Measurements from ENCODE around the gene GNAL. TPM values are rescaled to one million over a fixed set of nuclear protein-coding genes. Genes with fewer than 3 reads are reported as not detected.

GNAL gene
- total RNA-seq, 2 experiments from 2014 or later, result 0.11 to 0.19 TPM

GRCh38 chr18:11932393-11932792, 243.3 kb downstream of the GNAL start:
- TF ChIP-seq CTCF (IDR thresholded peaks at IDR 0.05), result no peak
- DNase-seq, result no peak
- Mint-ChIP-seq H3K27me3 (no peaks in the 10 kb centered on the region), H3K27ac (no peak overlapping the region), H3K4me1 (ENCODE audit: low read depth) (no peaks in the 10 kb centered on the region), H3K9me3 (no peaks in the 10 kb centered on the region), H3K4me3 (no peak overlapping the region), H3K36me3 (ENCODE audit: low read depth) (no peaks in the 10 kb centered on the region)
- intact Hi-C loops (cut with DNase I, micrococcal nuclease), result no loop called here
- no peak for ATAC-seq (ENCODE audit: poor library complexity)
- no peak overlapping the region for H3K27ac ChIP-seq (ENCODE audit: low read depth in 1 of 2, low read length in 2 of 2)
- no peaks in the 10 kb centered on the region for H3K36me3 ChIP-seq (ENCODE audit: insufficient read depth, low read length)
- no peak overlapping the region for H3K4me3 ChIP-seq (ENCODE audit: low read length)
- peaks cover 0 to 2% of the 10 kb centered on the region in 2 experiments for H3K27me3 ChIP-seq (ENCODE audit: control insufficient read depth in 1 of 2, insufficient read depth in 2 of 2, low read length in 2 of 2)
- CTCF ChIA-PET, result interaction anchor here (2.2 kb wide), 1 partner anchor 63 kb away, joined by 7 read pairs; no protein-coding TSS in a partner anchor
- no peaks in the 10 kb centered on the region for H3K9me3 ChIP-seq (ENCODE audit: control insufficient read depth in 1 of 2, insufficient read depth in 1 of 2, low read length in 2 of 2)
- POLR2A ChIA-PET, result no interaction called here
- no peaks in the 10 kb centered on the region for H3K4me1 ChIP-seq (ENCODE audit: insufficient read depth, low read length)

Small RNA genes lying within 50 kb of the gene (microRNA-seq; reads per million reads assigned to microRNA genes)
- not detected for gene MIR7153 (ENCODE audit: borderline microRNAs expressed, borderline replicate concordance)

Other genes starting within 250 kb of the GNAL start
- not detected for gene SLC35G4, start 79.7 kb upstream of the GNAL start, total RNA-seq
- 10 to 100 TPM; 64.4 to 67.4 TPM for gene CHMP1B, start 162.1 kb downstream of the GNAL start, total RNA-seq
- gene MPPE1, start 219.1 kb downstream of the GNAL start, total RNA-seq, result 10 to 100 TPM; 62.6 to 68.3 TPM